Common myeloid progenitor, CD34-positive (primary cell): ENCODE measurements around the gene PTPN14.

ENCODE experiments used
- CTCF ChIA-PET: fragments of 350-600 bp; sonication (Branson Sonifier 250); formaldehyde crosslinking; loops from one replicate; lab custom pipeline; 2021; ENCODE audit warnings: antibody characterized with exemption; lab: Charles Lee
- POLR2A ChIA-PET: fragments of 350-600 bp; sonication (Branson Sonifier 250); formaldehyde crosslinking; loops from one replicate; lab custom pipeline; 2021; ENCODE audit warnings: antibody characterized with exemption; lab: Charles Lee
- DNase-seq, 3 donors: peaks; one replicate each; pipeline versions ENCODE4 v3.0.0 to v3.0.0-alpha.2; 2013
- H3K27ac ChIP-seq, 2 experiments: 1 replicate in 1 of 2; 2 replicates in 1 of 2; pipeline ENCODE4 v1.7.0; 2013; ENCODE audit warnings: inconsistent platforms in 2 of 2, low read length in 2 of 2, mild to moderate bottlenecking in 2 of 2, low read depth in 1 of 2, moderate library complexity in 1 of 2; ENCODE audit not compliant: severe bottlenecking in 2 of 2, insufficient read depth in 1 of 2, poor library complexity in 1 of 2
- H3K27me3 ChIP-seq, 5 experiments: replicated peaks in 2 of 5; 1 replicate in 3 of 5; 2 replicates in 2 of 5; pipeline versions ENCODE4 v1.6.1 to v1.7.0; 2013; ENCODE audit warnings: low read length in 4 of 5, mild to moderate bottlenecking in 2 of 5, moderate library complexity in 2 of 5, inconsistent platforms in 1 of 5; ENCODE audit not compliant: insufficient read depth in 5 of 5, control insufficient read depth in 4 of 5
- H3K36me3 ChIP-seq, 4 experiments: 1 replicate in 2 of 4; 2 replicates in 2 of 4; pipeline versions ENCODE4 v1.6.1 to v1.7.0; 2013; ENCODE audit warnings: low read length in 3 of 4, control low read depth in 1 of 4, mild to moderate bottlenecking in 1 of 4; ENCODE audit not compliant: control insufficient read depth in 4 of 4, insufficient read depth in 4 of 4
- H3K4me1 ChIP-seq, 4 experiments: 1 replicate in 3 of 4; 2 replicates in 1 of 4; pipeline versions ENCODE4 v1.6.1 to v1.7.1; 2013; ENCODE audit warnings: low read length in 3 of 4, mild to moderate bottlenecking in 3 of 4, control low read depth in 1 of 4, inconsistent platforms in 1 of 4, moderate library complexity in 1 of 4; ENCODE audit not compliant: control insufficient read depth in 4 of 4, insufficient read depth in 4 of 4; ENCODE audit errors: control extremely low read depth in 1 of 4
- H3K4me3 ChIP-seq, 7 experiments: 1 replicate in 4 of 7; 2 replicates in 3 of 7; pipeline versions ENCODE4 v1.5.1 to v1.7.0; 2013; ENCODE audit warnings: mild to moderate bottlenecking in 7 of 7, low read length in 6 of 7, moderate library complexity in 6 of 7, inconsistent platforms in 2 of 7, low read depth in 2 of 7, control low read depth in 1 of 7; ENCODE audit not compliant: insufficient read depth in 4 of 7, control insufficient read depth in 1 of 7; ENCODE audit errors: extremely low read depth in 1 of 7
- H3K9me3 ChIP-seq, 5 experiments: 1 replicate in 4 of 5; 2 replicates in 1 of 5; pipeline versions ENCODE4 v1.6.1 to v1.7.1; 2013; ENCODE audit warnings: low read length in 4 of 5, mild to moderate bottlenecking in 2 of 5, inconsistent platforms in 1 of 5, low read depth in 1 of 5, moderate library complexity in 1 of 5; ENCODE audit not compliant: control insufficient read depth in 4 of 5, insufficient read depth in 2 of 5; ENCODE audit errors: control extremely low read depth in 1 of 5
- WGBS: methylation state at CpG from one replicate; pipeline ENCODE4 v1.1.5; 2013; ENCODE audit not compliant: insufficient coverage; 5-methylcytosine and 5-hydroxymethylcytosine counted together

The PTPN14 gene

DNA sequence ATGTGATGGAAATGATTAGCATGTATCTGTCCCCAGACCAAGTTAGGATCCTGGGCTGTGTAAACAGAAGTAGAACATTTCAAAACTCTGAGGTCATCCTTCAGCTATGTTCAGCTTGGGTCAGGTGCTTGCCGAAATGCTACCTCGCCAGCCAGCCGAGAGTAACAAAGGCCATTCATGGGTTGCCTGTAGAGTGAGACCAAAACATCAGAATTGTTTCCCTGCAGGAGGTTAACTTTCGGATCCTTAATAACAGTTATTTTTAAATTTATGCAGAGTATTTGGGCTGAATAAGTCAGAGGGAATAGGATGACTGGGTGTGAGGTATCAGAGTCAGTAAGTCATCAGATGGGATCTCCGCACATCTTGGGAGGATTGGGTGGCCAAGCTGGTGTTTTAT lies 234.8 kb downstream of the PTPN14 start:
- Histone ChIP-seq H3K27ac (no peak overlapping the region), H3K4me3 (no peak overlapping the region), H3K27me3 (no peaks in the 10 kb centered on the region), H3K36me3 (peaks cover 0 to 6% (median 0%) of the 10 kb centered on the region in 4 experiments), H3K4me1 (peaks cover 0 to 4% (median 2%) of the 10 kb centered on the region in 4 experiments), H3K9me3 (no peaks in the 10 kb centered on the region)
- CTCF ChIA-PET = interaction anchor here (1.4 to 5.3 kb wide), 6 partner anchors 10 to 263 kb away, joined by 4 to 62 read pairs (median 9); no protein-coding TSS in a partner anchor
- DNase-seq = no peak
- POLR2A ChIA-PET = no interaction called here
- 100% methylated on average over 4 of the region's 5 CpGs for WGBS

DNA sequence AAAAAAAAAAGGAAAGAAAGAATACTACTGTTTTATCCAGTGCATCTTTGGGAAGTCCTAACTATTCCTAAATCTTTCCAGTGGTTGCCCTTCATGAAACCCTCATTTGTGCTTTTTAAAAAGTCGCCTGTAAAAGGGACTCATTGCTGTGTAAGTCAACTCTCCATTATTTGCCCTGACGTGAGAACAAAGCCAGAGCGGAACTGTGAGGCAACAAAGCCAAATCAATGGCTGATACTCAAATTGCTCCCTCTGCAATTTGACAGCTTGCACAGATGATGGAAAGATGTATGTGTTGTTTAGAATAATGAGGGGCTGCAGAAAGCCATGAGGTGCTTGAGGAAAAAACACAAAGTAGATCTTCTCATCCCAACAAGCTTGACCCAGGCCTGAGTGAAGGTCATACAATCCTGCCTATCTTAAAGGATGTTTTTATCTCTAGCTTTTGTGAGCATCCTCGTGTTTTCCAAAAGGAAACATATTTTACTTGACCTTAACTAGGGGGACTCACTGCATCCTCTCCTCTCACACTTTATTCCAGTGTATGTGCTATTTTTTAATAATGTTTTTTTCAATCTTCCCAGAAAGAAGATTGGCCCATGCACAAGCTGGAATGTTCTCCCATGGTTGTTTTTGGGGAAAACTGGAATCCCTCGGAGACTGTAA lies 237.1 kb downstream of the PTPN14 start:
- 95% methylated on average over 5 of the region's 5 CpGs for WGBS
- CTCF ChIA-PET = interaction anchor here (0.7 to 3.4 kb wide), 7 partner anchors 14 to 100 kb away, joined by 3 to 15 read pairs (median 3); no protein-coding TSS in a partner anchor
- H3K27me3 ChIP-seq = no peaks in the 10 kb centered on the region
- H3K4me1 ChIP-seq = peaks cover 0 to 15% (median 4%) of the 10 kb centered on the region in 4 experiments
- no peak for DNase-seq
- no peak overlapping the region for H3K27ac ChIP-seq
- H3K9me3 ChIP-seq = no peaks in the 10 kb centered on the region
- no peak overlapping the region for H3K4me3 ChIP-seq
- H3K36me3 ChIP-seq = peaks cover 0 to 6% (median 0%) of the 10 kb centered on the region in 4 experiments
- POLR2A ChIA-PET = no interaction called here

DNA sequence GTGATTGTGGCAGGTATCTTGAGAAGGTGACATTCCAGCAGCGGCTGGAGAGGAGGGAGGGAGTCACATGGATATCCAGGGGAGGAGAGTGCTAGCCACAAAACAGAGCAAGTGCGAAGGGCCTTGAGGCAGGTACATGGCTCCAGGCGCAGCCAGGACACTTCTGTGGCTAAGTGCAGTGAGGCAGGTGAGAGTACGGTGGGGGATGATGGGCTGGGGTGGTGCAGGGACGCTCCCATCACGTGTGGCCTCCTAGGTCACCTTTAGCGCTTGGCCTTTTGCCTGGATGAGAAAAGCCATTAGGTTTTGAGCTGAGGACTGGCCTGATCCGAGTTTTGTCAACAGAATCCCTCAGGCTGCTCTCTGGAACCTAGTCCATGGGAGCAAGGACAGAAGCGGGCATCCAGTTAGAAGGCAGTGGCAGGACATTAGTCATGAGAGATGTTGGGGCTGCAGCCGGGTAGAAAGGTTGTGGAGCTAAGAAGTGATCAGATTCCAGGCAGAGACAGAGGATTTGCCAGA lies 238.8 kb downstream of the PTPN14 start:
- H3K9me3 ChIP-seq = no peaks in the 10 kb centered on the region
- H3K4me1 ChIP-seq = peaks cover 0 to 15% (median 4%) of the 10 kb centered on the region in 4 experiments
- no peaks in the 10 kb centered on the region for H3K27me3 ChIP-seq
- POLR2A ChIA-PET = no interaction called here
- no peaks in the 10 kb centered on the region for H3K36me3 ChIP-seq
- no peak overlapping the region for H3K27ac ChIP-seq
- CTCF ChIA-PET = interaction anchor here (1.0 to 3.4 kb wide), 4 partner anchors 10 to 52 kb away, joined by 3 to 13 read pairs (median 4); no protein-coding TSS in a partner anchor
- DNase-seq = no peak
- WGBS = 97% methylated on average over 9 of the region's 10 CpGs
- no peak overlapping the region for H3K4me3 ChIP-seq

DNA sequence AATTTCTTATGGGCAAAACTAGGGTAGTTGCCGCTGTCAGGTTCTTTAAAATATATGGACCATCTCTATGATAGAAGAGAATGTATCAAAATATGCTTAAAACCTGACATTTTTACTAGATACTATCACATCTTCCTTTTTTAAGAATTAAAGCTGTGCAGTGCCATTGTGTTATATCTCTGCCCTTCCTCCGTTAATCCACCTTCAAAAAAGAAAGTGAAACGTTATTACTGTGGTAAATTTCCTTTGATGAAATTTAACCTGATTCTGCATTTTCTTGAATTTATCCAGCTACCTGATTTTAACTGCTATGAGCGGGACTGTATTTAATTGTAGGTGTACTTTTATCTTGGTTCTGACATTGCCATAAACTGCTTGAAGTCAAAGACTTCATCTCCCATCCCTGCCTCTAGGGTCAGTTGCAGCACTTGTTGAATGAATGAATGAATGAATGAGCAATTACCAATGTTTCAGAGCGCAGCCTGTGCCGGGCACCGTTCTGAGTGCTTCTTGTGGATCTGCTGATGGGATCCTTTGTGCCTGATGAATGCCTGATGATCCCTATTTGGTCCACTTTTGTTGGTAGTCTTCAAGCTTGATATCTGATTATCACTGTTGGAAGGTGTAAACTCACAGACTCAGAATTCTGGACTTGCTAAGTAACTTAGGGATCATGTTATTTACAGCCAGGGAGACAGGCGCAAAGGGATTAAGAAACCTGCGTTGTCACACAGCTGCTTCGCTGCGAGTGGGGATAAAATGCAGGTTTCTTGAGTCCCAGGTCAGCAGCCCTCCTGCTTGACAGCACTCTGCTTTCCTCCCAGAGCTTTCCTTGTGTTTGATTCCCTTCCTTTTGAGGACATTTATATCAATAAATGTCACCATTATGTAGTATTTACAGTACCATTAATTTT lies 240.4 kb downstream of the PTPN14 start:
- POLR2A ChIA-PET = no interaction called here
- no peaks in the 10 kb centered on the region for H3K36me3 ChIP-seq
- H3K27ac ChIP-seq = no peak overlapping the region
- CTCF ChIA-PET = interaction anchor here (0.8 to 3.4 kb wide), 6 partner anchors 11 to 100 kb away, joined by 3 to 13 read pairs (median 3); no protein-coding TSS in a partner anchor
- WGBS = 83% methylated on average over 7 of the region's 11 CpGs
- peaks cover 0 to 15% (median 4%) of the 10 kb centered on the region in 4 experiments for H3K4me1 ChIP-seq
- H3K27me3 ChIP-seq = no peaks in the 10 kb centered on the region
- no peaks in the 10 kb centered on the region for H3K9me3 ChIP-seq
- peak overlapping the region in 5 of 7 experiments; percentile 3 to 73 (median 44) for H3K4me3 ChIP-seq
- DNase-seq = peak in 2 of 3 donors; percentile 24 to 34

DNA sequence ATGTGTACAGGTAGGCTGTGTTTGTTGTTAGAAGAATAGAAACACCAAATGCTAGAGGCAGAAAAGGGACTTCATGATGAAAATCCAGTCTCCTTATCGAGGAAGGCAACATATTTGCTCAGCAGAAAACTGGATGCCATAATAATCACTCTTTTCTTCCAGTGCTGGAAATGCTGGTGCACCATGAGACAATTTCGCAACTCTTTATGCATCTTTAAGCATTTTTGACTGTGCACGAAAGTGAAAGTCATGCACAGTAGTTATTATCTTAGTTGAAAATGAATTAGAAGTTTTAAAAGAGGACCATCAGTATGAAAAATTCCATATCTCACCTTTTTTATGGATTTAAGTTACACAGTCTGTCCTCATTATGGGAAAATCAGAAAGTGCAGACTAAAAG lies 241.4 kb downstream of the PTPN14 start:
- H3K4me1 ChIP-seq = peaks cover 0 to 15% (median 4%) of the 10 kb centered on the region in 4 experiments
- no peaks in the 10 kb centered on the region for H3K36me3 ChIP-seq
- no peak overlapping the region for H3K27ac ChIP-seq
- H3K27me3 ChIP-seq = no peaks in the 10 kb centered on the region
- 50% methylated on average over 1 of the region's 3 CpGs for WGBS
- DNase-seq = peak in 2 of 3 donors; percentile 35 to 54
- H3K4me3 ChIP-seq = peak overlapping the region in 2 of 7 experiments; percentile 53 to 73
- CTCF ChIA-PET = interaction anchor here (0.8 to 1.3 kb wide), 2 partner anchors 8 to 12 kb away, joined by 3 read pairs; no protein-coding TSS in a partner anchor
- H3K9me3 ChIP-seq = no peaks in the 10 kb centered on the region
- POLR2A ChIA-PET = no interaction called here

DNA sequence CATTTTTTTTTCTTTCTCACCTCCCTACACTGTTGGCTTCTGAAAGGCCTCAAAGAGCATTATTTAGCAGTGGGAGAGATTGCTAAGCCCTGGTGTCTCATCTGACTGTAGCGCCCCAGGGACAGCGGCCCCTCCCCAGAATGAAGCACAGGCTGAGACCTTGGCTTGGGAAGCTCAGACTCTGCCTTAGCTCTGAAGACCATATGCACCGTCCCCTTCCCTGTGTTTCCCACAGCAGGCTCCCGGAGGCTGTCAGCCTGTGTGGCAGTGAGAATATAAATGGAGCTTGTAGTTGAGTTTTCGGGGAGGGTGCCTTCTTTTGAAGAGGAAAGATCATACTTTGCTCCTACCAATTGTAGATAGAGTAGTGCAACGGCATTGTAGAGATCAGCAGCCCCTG lies 245.1 kb downstream of the PTPN14 start:
- ChIA-PET POLR2A (no interaction called here), CTCF (interaction anchor here (0.8 to 1.4 kb wide), 5 partner anchors 10 to 92 kb away, joined by 3 to 4 read pairs (median 3); no protein-coding TSS in a partner anchor)
- Histone ChIP-seq H3K4me1 (peaks cover 0 to 12% (median 7%) of the 10 kb centered on the region in 4 experiments), H3K9me3 (no peaks in the 10 kb centered on the region), H3K27ac (no peak overlapping the region), H3K36me3 (no peaks in the 10 kb centered on the region), H3K27me3 (no peaks in the 10 kb centered on the region), H3K4me3 (no peak overlapping the region)
- 96% methylated on average over 4 of the region's 6 CpGs for WGBS
- no peak for DNase-seq
